ENCODE data around the gene SSX5. TPM values are rescaled to one million over a fixed set of nuclear protein-coding genes. Genes with fewer than 3 reads are reported as not detected.

Gene SSX5
- total RNA-seq, result not detected

DNA sequence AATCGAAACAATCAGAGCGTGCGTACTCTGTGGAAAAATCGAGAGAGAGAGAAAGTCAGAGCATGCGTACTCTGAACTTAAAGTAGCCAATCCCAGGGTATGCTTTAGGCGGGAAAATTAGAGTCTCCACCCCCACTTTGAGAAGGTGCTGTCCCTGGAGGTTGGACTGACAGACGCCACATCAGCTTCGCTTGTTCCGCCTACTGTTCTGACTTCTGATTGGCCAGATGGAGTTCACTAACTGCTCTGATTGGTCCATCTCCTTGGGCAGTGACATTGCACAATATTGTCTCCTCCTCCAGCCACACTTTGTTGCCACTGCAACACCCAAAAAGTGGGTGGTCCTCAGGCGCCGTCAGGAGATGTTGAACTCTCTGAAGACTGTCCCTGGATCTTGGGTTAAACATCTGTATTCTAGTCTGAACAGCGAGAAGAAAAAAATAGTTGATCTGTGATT is at the start of gene SSX5:
SSX5 (minus strand) TSS at position 51 of the 457 bp plus-strand sequence. CDS start 1,437 bp downstream, outside the sequence.

Small RNAs within 50 kb of the gene (small RNA-seq; reads per million reads assigned to genes)
- 0 reads per million in 2 donors for gene AC245047.3
- gene AC245047.7, result 0 reads per million in 2 donors
- gene RNA5SP503, result 0 reads per million in 2 donors
- 0.04 to 0.12 reads per million in 2 donors for gene RNU6-707P

Other genes with a start within 250 kb of the SSX5 start
- 1 to 10 TPM; 3.4 to 4.0 TPM for gene ZNF182, start 192.8 kb downstream of the SSX5 start, total RNA-seq
- gene SPACA5, start 189.8 kb downstream of the SSX5 start, total RNA-seq, result not detected
- gene ZNF630, start 125.2 kb downstream of the SSX5 start, total RNA-seq, result under 1 TPM; under 0.01 to 0.33 TPM
- not detected for gene SPACA5B, start 66.2 kb downstream of the SSX5 start, total RNA-seq
- under 1 TPM; under 0.01 to 0.34 TPM for gene SSX1, start 58.6 kb upstream of the SSX5 start, total RNA-seq
- gene SSX3, start 159.9 kb upstream of the SSX5 start, total RNA-seq, result not detected
- gene SSX4, start 186.7 kb upstream of the SSX5 start, total RNA-seq, result under 1 TPM in 1 of 2 donors, not detected in 1; under 0.01 TPM
- gene SSX4B, start 215.2 kb upstream of the SSX5 start, total RNA-seq, result under 1 TPM in 1 of 2 donors, not detected in 1; under 0.01 TPM